Measurements from ENCODE around the gene TMOD2.

TMOD2 gene

GRCh38 chr15:51861557-51862359 is 110.4 kb downstream of the TMOD2 start:
- Histone ChIP-seq H3K27me3 (replicated peaks) (no peaks in the 10 kb centered on the region), H3K36me3 (replicated peaks) (no peaks in the 10 kb centered on the region), H3K27ac (no peak overlapping the region), H3K4me3 (ENCODE audit: low read depth, low read length) (no peak overlapping the region)
- TF ChIP-seq CTCF (IDR thresholded peaks at IDR 0.05; ENCODE audit: low read depth, low read length, missing control alignments): no peak
- no peak for DNase-seq
- in situ Hi-C loops (cut with HindIII; ENCODE audit: low pct_ligation_motif_present, low sequenced_read_pairs): no loop called here

GRCh38 chr15:51863131-51863530 is 111.7 kb downstream of the TMOD2 start:
- no peak for TF ChIP-seq CTCF (IDR thresholded peaks at IDR 0.05; ENCODE audit: low read depth, low read length, missing control alignments)
- in situ Hi-C loops (cut with HindIII; ENCODE audit: low pct_ligation_motif_present, low sequenced_read_pairs): no loop called here
- no peaks in the 10 kb centered on the region for H3K27me3 ChIP-seq (replicated peaks)
- peaks cover 3% of the 10 kb centered on the region for H3K36me3 ChIP-seq (replicated peaks)
- no peak overlapping the region for H3K27ac ChIP-seq
- H3K4me3 ChIP-seq (ENCODE audit: low read depth, low read length): no peak overlapping the region
- DNase-seq: no peak

DNA sequence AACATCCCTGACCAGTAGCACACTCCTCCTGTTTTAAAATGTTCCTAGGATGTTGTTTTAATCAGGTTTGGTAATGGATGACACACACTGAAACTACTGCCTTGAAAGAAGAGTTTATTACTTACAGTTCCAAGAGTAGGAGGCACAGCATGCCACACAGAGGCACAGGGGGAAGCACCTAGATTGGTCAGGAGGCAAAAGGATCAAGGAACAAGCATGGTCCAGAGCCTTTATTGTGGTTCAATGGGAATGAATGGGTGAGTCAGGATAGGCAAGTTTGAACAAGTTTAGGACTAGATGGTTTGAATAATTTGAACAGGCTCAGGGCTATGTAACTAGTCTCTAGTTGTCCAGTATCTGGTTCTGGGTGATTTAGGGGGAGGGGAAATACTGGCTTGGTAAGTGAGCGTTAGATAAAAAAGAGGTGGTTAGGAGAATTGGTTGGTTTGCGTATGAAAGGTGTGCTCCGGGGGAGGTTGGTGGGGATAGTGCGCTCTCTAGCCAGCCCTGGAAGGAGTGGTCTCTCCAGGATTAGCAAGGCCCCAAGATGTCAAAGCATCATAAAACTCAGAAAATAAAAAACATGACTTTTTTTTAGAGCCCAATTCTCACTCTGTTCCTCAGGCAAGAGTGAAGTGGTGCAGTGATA is 113.1 kb downstream of the TMOD2 start:
- no peak for TF ChIP-seq CTCF (IDR thresholded peaks at IDR 0.05; ENCODE audit: low read depth, low read length, missing control alignments)
- Histone ChIP-seq H3K4me3 (ENCODE audit: low read depth, low read length) (no peak overlapping the region), H3K27me3 (replicated peaks) (no peaks in the 10 kb centered on the region), H3K36me3 (replicated peaks) (peaks cover 3% of the 10 kb centered on the region), H3K27ac (no peak overlapping the region)
- in situ Hi-C loops (cut with HindIII; ENCODE audit: low pct_ligation_motif_present, low sequenced_read_pairs): no loop called here
- DNase-seq: no peak

DNA sequence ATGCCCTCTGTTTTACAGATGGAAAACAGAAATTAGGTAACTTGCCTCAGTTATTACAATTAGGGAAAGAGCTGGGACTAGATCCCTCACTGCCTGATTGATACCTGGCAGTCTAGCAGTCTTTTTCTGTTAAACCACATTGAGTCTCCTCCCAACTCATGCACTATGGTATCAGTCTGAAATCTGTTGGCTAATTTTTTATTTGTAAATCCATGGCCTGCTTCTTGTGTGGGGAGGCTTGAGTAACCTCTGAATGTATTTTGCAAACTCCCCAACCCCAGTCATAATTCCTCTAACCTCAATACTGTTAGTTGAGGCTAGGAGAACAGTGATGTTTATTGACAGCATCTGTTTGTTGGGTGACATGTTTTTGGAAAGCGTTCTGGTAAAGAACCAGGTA is 113.9 kb downstream of the TMOD2 start:
- TF ChIP-seq CTCF (IDR thresholded peaks at IDR 0.05; ENCODE audit: low read depth, low read length, missing control alignments): no peak
- Histone ChIP-seq H3K4me3 (ENCODE audit: low read depth, low read length) (no peak overlapping the region), H3K27me3 (replicated peaks) (no peaks in the 10 kb centered on the region), H3K27ac (no peak overlapping the region), H3K36me3 (replicated peaks) (peaks cover 3% of the 10 kb centered on the region)
- in situ Hi-C loops (cut with HindIII; ENCODE audit: low pct_ligation_motif_present, low sequenced_read_pairs): no loop called here
- DNase-seq: no peak
